Midbrain (tissue), 1 donor: ENCODE results near the gene TMIGD3.

Source experiments
- DNase-seq: peaks from one replicate; lab custom pipeline; 2025; lab: John Stamatoyannopoulos, UW

Gene TMIGD3

GRCh38 chr1:111448482-111448917, 54.9 kb downstream of the TMIGD3 start:
- DNase-seq, result no peak

GRCh38 chr1:111446967-111447892, 56.2 kb downstream of the TMIGD3 start:
- no peak for DNase-seq

- DNase-seq, result no peak
Observed at GRCh38 chr1:111446546-111446945, 56.9 kb downstream of the TMIGD3 start.

GRCh38 chr1:111444031-111444430, 59.4 kb downstream of the TMIGD3 start:
- DNase-seq, result no peak

GRCh38 chr1:111442457-111442856, 61.0 kb downstream of the TMIGD3 start:
- DNase-seq, result no peak

GRCh38 chr1:111441573-111442192, 61.8 kb downstream of the TMIGD3 start:
- no peak for DNase-seq

DNA sequence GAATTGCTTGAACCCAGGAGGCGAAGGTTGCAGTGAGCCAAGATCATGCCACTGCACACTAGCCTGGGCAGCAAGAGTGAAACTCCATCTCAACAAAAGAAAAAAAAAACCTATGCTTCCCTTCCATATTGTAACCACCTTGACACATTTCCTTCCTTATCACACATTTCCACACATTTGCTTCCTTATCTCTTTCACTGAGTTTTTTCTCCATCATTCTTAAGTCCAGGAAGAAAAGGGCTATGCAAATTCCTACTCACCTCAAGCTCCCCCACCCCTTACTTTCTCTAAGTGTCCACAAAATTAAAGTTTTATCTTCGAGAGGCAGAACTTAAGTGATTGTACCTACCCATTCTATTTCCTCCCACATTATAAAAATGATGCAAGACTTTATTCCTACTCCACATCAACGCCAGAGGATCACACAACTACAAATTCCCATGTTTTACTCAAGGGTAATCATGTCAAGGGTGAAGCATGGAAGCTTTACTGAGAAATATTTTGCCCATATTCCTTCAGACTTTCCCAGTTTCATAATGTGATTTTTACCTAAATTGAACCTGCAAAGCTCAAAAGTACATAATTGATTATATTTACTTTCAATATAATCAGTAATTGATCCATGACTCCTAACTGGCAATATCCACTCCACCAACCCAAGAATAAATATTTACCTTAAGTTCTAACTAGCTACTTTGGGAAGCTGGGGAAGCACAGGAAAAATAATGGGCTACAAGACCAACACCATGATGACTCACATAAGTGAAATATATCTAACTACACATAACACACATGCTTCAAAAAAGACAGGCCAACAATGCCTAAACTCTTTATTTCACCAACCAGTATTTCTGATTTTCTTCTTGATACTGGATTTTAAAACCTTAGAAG, 63.7 kb downstream of the TMIGD3 start:
- DNase-seq, result no peak

GRCh38 chr1:111436726-111437125, 66.7 kb downstream of the TMIGD3 start:
- DNase-seq, result no peak
